Caco-2 (cell line): Measurements from ENCODE around the gene FUT8. TPM values are rescaled to one million over a fixed set of nuclear protein-coding genes. Genes with fewer than 3 reads are reported as not detected.

Experiments
- BruUV-seq: library from RNA; stranded (reverse); fragments of 400-500 nt; replicated peaks from 2 replicates; lab custom pipeline; 2021; lab: Mats Ljungman, UMichigan
- CTCF ChIA-PET: fragments of 300-600 bp; sonication (Branson Sonifier 250); formaldehyde crosslinking; loops from one replicate; lab custom pipeline; 2022; ENCODE audit warnings: antibody characterized with exemption; lab: Charles Lee
- POLR2A ChIA-PET: fragments of 300-600 bp; sonication (Branson Sonifier 250); formaldehyde crosslinking; loops from one replicate; lab custom pipeline; 2022; ENCODE audit warnings: antibody characterized with exemption; lab: Charles Lee
- DNase-seq, 2 experiments: peaks; one replicate each; pipeline versions ENCODE4 v3.0.0 to v3.0.0-alpha.2; 2020 to 2022
- H3K27me3 ChIP-seq: replicated peaks from 2 replicates; pipeline ENCODE4 v1.6.0; 2011; ENCODE audit warnings: low read length; ENCODE audit not compliant: control insufficient read depth, insufficient read depth
- H3K36me3 ChIP-seq: 2 replicates; pipeline ENCODE4 v1.5.1; 2011; ENCODE audit warnings: low read length; ENCODE audit not compliant: control insufficient read depth, insufficient read depth
- H3K4me1 ChIP-seq: fragments of 250-450 bp; sonication (Bioruptor Pico); 2 replicates; pipeline ENCODE4 v1.5.1; 2020; ENCODE audit warnings: mild to moderate bottlenecking
- H3K4me3 ChIP-seq: 2 replicates; pipeline ENCODE4 v1.5.1; 2011; ENCODE audit warnings: low read depth, mild to moderate bottlenecking, control low read depth, low read length
- H3K9me3 ChIP-seq: fragments of 250-450 bp; sonication (Bioruptor Pico); 2 replicates; pipeline ENCODE4 v1.5.1; 2020; ENCODE audit warnings: mild to moderate bottlenecking, moderate library complexity
- H3K27ac Mint-ChIP-seq: one replicate; pipeline ENCODE4 v1.8.0; 2022; ENCODE audit warnings: mixed read lengths; ENCODE audit not compliant: unreplicated experiment
- H3K27me3 Mint-ChIP-seq: one replicate; pipeline ENCODE4 v1.8.0; 2022; ENCODE audit warnings: mixed read lengths; ENCODE audit not compliant: insufficient read depth, unreplicated experiment
- H3K36me3 Mint-ChIP-seq: one replicate; pipeline ENCODE4 v1.8.0; 2022; ENCODE audit warnings: mild to moderate bottlenecking, mixed read lengths; ENCODE audit not compliant: insufficient read depth, unreplicated experiment
- H3K4me1 Mint-ChIP-seq: one replicate; pipeline ENCODE4 v1.8.0; 2022; ENCODE audit warnings: low read depth, mixed read lengths; ENCODE audit not compliant: unreplicated experiment
- H3K4me3 Mint-ChIP-seq: one replicate; pipeline ENCODE4 v1.8.0; 2022; ENCODE audit warnings: mild to moderate bottlenecking, moderate library complexity, mixed read lengths; ENCODE audit not compliant: unreplicated experiment
- H3K9me3 Mint-ChIP-seq: one replicate; pipeline ENCODE4 v1.8.0; 2022; ENCODE audit warnings: mixed read lengths; ENCODE audit not compliant: unreplicated experiment
- intact Hi-C: fragments of 100-400 bp; cut with micrococcal nuclease; formaldehyde crosslinking; loops from one replicate; pipeline ENCODE4 v1.10.0; 2022; ENCODE audit not compliant: unreplicated experiment
- total RNA-seq: library from RNA; stranded (reverse); gene quantifications from 2 replicates; pipeline ENCODE4 v1.2.3, GENCODE V29; 2022
- TF ChIP-seq, protein P1 (sequence below), 2 experiments: fragments of 200-600 bp in 1 of 2; IDR thresholded peaks; 1 replicate in 1 of 2; 2 replicates in 1 of 2; pipeline versions ENCODE4 v1.5.1 to v1.8.0; 2011 to 2022; ENCODE audit warnings: antibody characterized with exemption in 1 of 2, control low read depth in 1 of 2, inconsistent platforms in 1 of 2, low read depth in 1 of 2, low read length in 1 of 2, mild to moderate bottlenecking in 1 of 2, moderate library complexity in 1 of 2; ENCODE audit not compliant: insufficient read depth in 1 of 2, severe bottlenecking in 1 of 2, unreplicated experiment in 1 of 2

The FUT8 gene
- total RNA-seq, 1 experiment from 2014 or later = 67.1 TPM

DNA sequence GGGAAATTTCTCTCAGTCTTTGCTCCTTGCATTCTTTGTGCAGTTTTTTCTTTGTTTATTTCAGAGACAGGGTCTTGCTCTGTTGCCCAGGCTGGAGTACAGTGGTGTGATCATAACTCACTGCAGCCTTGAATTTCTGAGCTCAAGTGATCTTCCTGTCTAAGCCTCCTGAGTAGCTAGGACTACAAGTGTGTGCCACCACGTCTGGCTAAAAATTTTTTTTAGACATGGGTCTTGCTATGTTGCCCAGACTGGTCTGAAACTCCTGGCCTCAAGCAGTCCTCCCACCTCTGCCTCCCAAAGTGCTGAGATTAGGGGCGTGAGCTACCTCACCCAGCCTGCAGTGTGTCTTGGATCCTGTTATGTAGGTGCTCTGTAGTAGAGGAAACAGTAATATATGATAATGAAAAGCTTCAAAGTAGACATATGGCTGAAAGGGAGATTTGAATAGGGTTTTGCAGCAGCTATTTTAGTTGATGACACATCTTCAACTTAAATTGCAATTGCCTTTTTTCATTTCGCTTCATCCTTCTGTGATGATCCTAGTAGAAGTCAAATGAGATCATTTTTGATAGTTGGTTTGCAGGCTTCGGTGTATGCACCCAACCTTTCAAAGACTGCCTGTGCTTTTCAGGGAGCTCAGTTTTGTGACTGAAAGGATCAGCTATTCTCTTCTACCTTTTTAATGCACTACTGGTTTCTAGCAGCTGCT lies 75.4 kb downstream of the FUT8 start:
- BruUV-seq = no TSS peak
- CTCF ChIA-PET = interaction anchor here (0.7 kb wide), 1 partner anchor 471 kb away, joined by 4 read pairs; no protein-coding TSS in a partner anchor
- H3K27me3 ChIP-seq = no peaks in the 10 kb centered on the region
- POLR2A ChIA-PET = no interaction called here
- H3K36me3 ChIP-seq = no peaks in the 10 kb centered on the region
- H3K4me1 ChIP-seq = peaks cover 3% of the 10 kb centered on the region; the same call in 1 of the 2 replicates
- Mint-ChIP-seq H3K4me3 (no peak overlapping the region), H3K4me1 (peaks cover 7% of the 10 kb centered on the region), H3K9me3 (no peaks in the 10 kb centered on the region), H3K36me3 (no peaks in the 10 kb centered on the region), H3K27me3 (no peaks in the 10 kb centered on the region), H3K27ac (no peak overlapping the region)
- DNase-seq = no peak
- intact Hi-C loops = no loop called here
- H3K4me3 ChIP-seq = no peak overlapping the region
- TF ChIP-seq, protein P1, sequence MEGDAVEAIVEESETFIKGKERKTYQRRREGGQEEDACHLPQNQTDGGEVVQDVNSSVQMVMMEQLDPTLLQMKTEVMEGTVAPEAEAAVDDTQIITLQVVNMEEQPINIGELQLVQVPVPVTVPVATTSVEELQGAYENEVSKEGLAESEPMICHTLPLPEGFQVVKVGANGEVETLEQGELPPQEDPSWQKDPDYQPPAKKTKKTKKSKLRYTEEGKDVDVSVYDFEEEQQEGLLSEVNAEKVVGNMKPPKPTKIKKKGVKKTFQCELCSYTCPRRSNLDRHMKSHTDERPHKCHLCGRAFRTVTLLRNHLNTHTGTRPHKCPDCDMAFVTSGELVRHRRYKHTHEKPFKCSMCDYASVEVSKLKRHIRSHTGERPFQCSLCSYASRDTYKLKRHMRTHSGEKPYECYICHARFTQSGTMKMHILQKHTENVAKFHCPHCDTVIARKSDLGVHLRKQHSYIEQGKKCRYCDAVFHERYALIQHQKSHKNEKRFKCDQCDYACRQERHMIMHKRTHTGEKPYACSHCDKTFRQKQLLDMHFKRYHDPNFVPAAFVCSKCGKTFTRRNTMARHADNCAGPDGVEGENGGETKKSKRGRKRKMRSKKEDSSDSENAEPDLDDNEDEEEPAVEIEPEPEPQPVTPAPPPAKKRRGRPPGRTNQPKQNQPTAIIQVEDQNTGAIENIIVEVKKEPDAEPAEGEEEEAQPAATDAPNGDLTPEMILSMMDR (IDR thresholded peaks at IDR 0.05; ENCODE audit: insufficient read depth in 1 of 2, low read depth in 1 of 2, low read length in 1 of 2, severe bottlenecking in 1 of 2, unreplicated experiment in 1 of 2) = no peak
- no peaks in the 10 kb centered on the region for H3K9me3 ChIP-seq

GRCh38 chr14:65491274-65491673 lies 78.7 kb downstream of the FUT8 start:
- no TSS peak for BruUV-seq
- POLR2A ChIA-PET = no interaction called here
- DNase-seq = no peak
- H3K9me3 Mint-ChIP-seq = peaks cover 11% of the 10 kb centered on the region
- H3K27me3 Mint-ChIP-seq = no peaks in the 10 kb centered on the region
- no peak overlapping the region for H3K27ac Mint-ChIP-seq
- Histone ChIP-seq H3K4me1 (peaks cover 3% of the 10 kb centered on the region; the same call in 1 of the 2 replicates), H3K27me3 (no peaks in the 10 kb centered on the region), H3K4me3 (no peak overlapping the region), H3K36me3 (no peaks in the 10 kb centered on the region), H3K9me3 (no peaks in the 10 kb centered on the region)
- CTCF ChIA-PET = no interaction called here
- TF ChIP-seq, protein P1 (IDR thresholded peaks at IDR 0.05; ENCODE audit: insufficient read depth in 1 of 2, low read depth in 1 of 2, low read length in 1 of 2, severe bottlenecking in 1 of 2, unreplicated experiment in 1 of 2) = no peak
- peaks cover 7% of the 10 kb centered on the region for H3K4me1 Mint-ChIP-seq
- intact Hi-C loops = no loop called here
- no peak overlapping the region for H3K4me3 Mint-ChIP-seq
- H3K36me3 Mint-ChIP-seq = no peaks in the 10 kb centered on the region

- TF ChIP-seq, protein P1 (IDR thresholded peaks at IDR 0.05; ENCODE audit: insufficient read depth in 1 of 2, low read depth in 1 of 2, low read length in 1 of 2, severe bottlenecking in 1 of 2, unreplicated experiment in 1 of 2) = no peak
- H3K4me1 ChIP-seq = no peaks in the 10 kb centered on the region; the same call in 1 of the 2 replicates
- H3K27me3 ChIP-seq = no peaks in the 10 kb centered on the region
- no peaks in the 10 kb centered on the region for H3K9me3 ChIP-seq
- H3K36me3 Mint-ChIP-seq = no peaks in the 10 kb centered on the region
- intact Hi-C loops = no loop called here
- no peak overlapping the region for H3K4me3 Mint-ChIP-seq
- BruUV-seq = no TSS peak
- no peak for DNase-seq
- ChIA-PET POLR2A (interaction anchor here (0.6 kb wide), 1 partner anchor 21 kb away, joined by 5 read pairs; no protein-coding TSS in a partner anchor), CTCF (no interaction called here)
- no peak overlapping the region for H3K4me3 ChIP-seq
- no peak overlapping the region for H3K27ac Mint-ChIP-seq
- no peaks in the 10 kb centered on the region for H3K4me1 Mint-ChIP-seq
- H3K36me3 ChIP-seq = no peaks in the 10 kb centered on the region
- H3K9me3 Mint-ChIP-seq = peaks cover 17% of the 10 kb centered on the region
- no peaks in the 10 kb centered on the region for H3K27me3 Mint-ChIP-seq
Measured at GRCh38 chr14:65492266-65492665, 79.7 kb downstream of the FUT8 start.
